HUES6 (cell line): ENCODE results near the gene FSTL4.

Experiments
- H3K27ac ChIP-seq: 2 replicates; pipeline ENCODE4 v1.7.0; 2013; ENCODE audit warnings: low read depth, mild to moderate bottlenecking, low read length, inconsistent platforms
- H3K27me3 ChIP-seq: 2 replicates; pipeline ENCODE4 v1.6.1; 2013; ENCODE audit warnings: low read length; ENCODE audit not compliant: control insufficient read depth, insufficient read depth
- H3K36me3 ChIP-seq: 2 replicates; pipeline ENCODE4 v1.6.1; 2013; ENCODE audit warnings: low read length; ENCODE audit not compliant: control insufficient read depth, insufficient read depth
- H3K4me1 ChIP-seq: 2 replicates; pipeline ENCODE4 v1.6.1; 2013; ENCODE audit warnings: low read length; ENCODE audit not compliant: control insufficient read depth, insufficient read depth
- H3K4me3 ChIP-seq: 2 replicates; pipeline ENCODE4 v1.5.1; 2013; ENCODE audit warnings: low read depth, low read length
- H3K9ac ChIP-seq: one replicate; pipeline ENCODE4 v1.6.1; 2013; ENCODE audit warnings: mild to moderate bottlenecking, low read length
- H3K9me3 ChIP-seq: 2 replicates; pipeline ENCODE4 v1.6.1; 2013; ENCODE audit warnings: low read depth, low read length; ENCODE audit not compliant: control insufficient read depth, insufficient read depth

Gene FSTL4

GRCh38 chr5:133326361-133326760 lies 286.0 kb downstream of the FSTL4 start:
- H3K9ac ChIP-seq: no peak overlapping the region
- H3K36me3 ChIP-seq: no peaks in the 10 kb centered on the region
- H3K27me3 ChIP-seq: peaks cover 4% of the 10 kb centered on the region; the same call in 1 of the 2 replicates
- H3K27ac ChIP-seq: no peak overlapping the region
- peaks cover 29% of the 10 kb centered on the region for H3K4me1 ChIP-seq
- no peaks in the 10 kb centered on the region for H3K9me3 ChIP-seq
- no peak overlapping the region for H3K4me3 ChIP-seq

- Histone ChIP-seq H3K9me3 (no peaks in the 10 kb centered on the region), H3K4me3 (no peak overlapping the region), H3K27ac (no peak overlapping the region), H3K36me3 (no peaks in the 10 kb centered on the region), H3K9ac (no peak overlapping the region), H3K4me1 (peaks cover 24% of the 10 kb centered on the region), H3K27me3 (peaks cover 4% of the 10 kb centered on the region; the same call in 1 of the 2 replicates)
These were observed 286.5 kb downstream of the FSTL4 start for GRCh38 chr5:133325864-133326263.

GRCh38 chr5:133324926-133325325 lies 287.4 kb downstream of the FSTL4 start:
- Histone ChIP-seq H3K4me1 (peaks cover 28% of the 10 kb centered on the region), H3K9me3 (no peaks in the 10 kb centered on the region), H3K36me3 (no peaks in the 10 kb centered on the region), H3K4me3 (no peak overlapping the region), H3K27me3 (peaks cover 4% of the 10 kb centered on the region; the same call in 1 of the 2 replicates), H3K9ac (no peak overlapping the region), H3K27ac (no peak overlapping the region)

- Histone ChIP-seq H3K36me3 (no peaks in the 10 kb centered on the region), H3K9me3 (no peaks in the 10 kb centered on the region), H3K9ac (no peak overlapping the region), H3K4me3 (no peak overlapping the region), H3K27me3 (peaks cover 4% of the 10 kb centered on the region; the same call in 1 of the 2 replicates), H3K4me1 (peaks cover 33% of the 10 kb centered on the region), H3K27ac (no peak overlapping the region)
These were observed 288.6 kb downstream of the FSTL4 start for GRCh38 chr5:133323494-133324457.

DNA sequence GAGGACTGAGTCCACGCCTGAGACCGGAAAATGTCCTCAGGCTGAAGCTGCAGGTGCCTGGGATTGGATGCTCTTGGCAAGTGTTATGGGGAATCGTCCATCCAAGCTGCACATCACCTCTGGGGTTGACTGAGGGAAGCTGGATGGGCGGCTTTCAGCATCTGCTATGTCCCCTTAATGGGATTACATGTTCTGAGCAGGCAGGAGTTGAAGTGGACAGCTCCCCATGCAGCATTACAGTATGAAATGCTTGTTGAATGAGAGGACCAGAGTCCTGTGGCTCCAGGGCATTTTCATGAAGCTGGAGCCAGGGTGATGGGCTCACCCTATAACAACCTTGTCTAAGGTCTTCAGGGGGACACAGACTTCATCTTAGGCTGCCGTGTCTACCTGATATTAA lies 289.6 kb downstream of the FSTL4 start:
- Histone ChIP-seq H3K9me3 (no peaks in the 10 kb centered on the region), H3K27me3 (peaks cover 4% of the 10 kb centered on the region; the same call in 1 of the 2 replicates), H3K36me3 (no peaks in the 10 kb centered on the region), H3K27ac (no peak overlapping the region), H3K9ac (no peak overlapping the region), H3K4me3 (no peak overlapping the region), H3K4me1 (peaks cover 22% of the 10 kb centered on the region)

DNA sequence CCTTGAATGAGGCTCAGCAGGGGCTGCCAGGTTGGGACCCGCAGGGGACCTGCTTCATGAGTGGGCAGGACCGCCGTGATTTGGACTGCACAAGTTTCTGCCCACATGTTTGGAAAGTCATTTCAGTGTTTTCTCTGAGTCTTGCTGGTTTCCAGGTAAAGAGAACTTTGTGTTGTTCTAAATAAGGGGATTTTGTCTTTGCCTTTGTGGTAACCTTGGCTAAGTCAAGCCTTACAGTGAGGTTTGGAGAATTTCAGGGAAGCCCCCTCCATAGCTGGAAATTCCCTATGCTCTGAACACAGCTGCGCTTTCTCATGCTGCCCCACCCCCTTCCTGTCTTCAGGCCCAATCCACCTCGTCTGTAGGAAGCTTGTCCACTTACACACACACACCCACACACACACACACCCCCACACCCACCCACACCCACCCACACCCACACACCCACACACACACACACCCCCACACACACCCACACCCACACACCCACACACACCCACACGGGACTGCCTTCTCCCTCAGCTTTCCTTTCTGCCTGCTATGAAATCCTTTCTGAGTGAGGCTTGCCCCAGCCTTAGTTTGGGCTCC lies 290.4 kb downstream of the FSTL4 start:
- Histone ChIP-seq H3K27me3 (peaks cover 3% of the 10 kb centered on the region; the same call in 1 of the 2 replicates), H3K4me3 (no peak overlapping the region), H3K9ac (no peak overlapping the region), H3K27ac (no peak overlapping the region), H3K36me3 (no peaks in the 10 kb centered on the region), H3K4me1 (peaks cover 20% of the 10 kb centered on the region), H3K9me3 (no peaks in the 10 kb centered on the region)

DNA sequence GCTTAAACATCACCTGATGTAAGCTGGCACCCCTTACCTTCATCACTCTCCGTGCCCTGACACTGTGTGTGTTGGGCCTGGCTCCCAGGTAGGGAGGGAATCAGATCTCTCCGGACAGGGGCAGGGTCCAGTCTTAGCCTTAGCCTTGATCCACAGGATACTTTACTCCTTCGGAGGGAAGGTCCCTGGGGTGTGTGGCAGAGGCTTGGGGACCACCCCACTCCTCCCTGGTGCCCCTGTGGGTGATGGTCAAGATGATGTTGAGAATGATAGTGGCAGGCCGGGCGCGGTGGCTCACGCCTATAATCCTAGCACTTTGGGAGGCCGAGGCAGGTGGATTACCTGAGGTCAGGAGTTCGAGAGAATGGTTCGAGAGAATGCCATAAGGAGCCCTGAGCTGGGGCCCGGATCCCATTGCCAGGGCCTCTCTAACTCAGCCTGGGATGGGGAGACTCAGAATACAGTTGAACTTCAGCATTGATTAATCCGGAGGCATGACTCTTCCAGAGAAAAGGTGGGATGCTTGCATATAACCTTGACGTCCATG lies 291.0 kb downstream of the FSTL4 start:
- no peaks in the 10 kb centered on the region for H3K27me3 ChIP-seq
- H3K27ac ChIP-seq: no peak overlapping the region
- H3K36me3 ChIP-seq: no peaks in the 10 kb centered on the region
- peaks cover 22% of the 10 kb centered on the region for H3K4me1 ChIP-seq
- H3K4me3 ChIP-seq: no peak overlapping the region
- no peak overlapping the region for H3K9ac ChIP-seq
- no peaks in the 10 kb centered on the region for H3K9me3 ChIP-seq

DNA sequence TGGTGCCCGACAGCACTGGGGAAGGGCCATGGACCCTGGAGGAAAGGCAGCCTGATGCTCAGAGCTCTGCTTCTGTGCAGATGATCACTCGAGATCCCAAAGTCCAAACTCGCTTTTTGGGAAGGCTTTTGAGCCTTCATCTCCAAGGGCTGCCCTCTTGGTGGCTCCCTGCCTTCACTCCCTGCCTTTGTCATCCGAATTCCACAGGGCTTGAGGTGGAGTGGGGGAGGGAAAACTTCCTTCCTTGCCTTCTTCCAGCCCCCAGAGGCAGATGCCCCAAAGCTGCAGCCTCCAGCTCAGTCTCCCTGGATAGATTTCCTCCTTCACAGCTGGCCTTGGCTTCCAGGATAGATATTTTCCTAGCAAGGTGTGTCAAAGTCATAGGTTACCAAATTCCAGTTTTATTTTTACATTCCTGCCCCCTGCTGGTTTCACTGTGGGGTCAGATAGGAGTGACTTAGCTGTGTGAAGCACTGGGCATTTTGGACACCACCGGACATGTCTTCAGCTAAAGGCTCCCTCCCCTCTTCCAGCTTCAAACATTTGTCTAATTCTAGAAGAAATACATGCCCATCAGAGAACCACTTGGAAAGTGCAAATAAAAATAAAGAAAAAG lies 292.3 kb downstream of the FSTL4 start:
- no peak overlapping the region for H3K4me3 ChIP-seq
- H3K27ac ChIP-seq: no peak overlapping the region
- no peaks in the 10 kb centered on the region for H3K9me3 ChIP-seq
- H3K27me3 ChIP-seq: no peaks in the 10 kb centered on the region
- H3K9ac ChIP-seq: no peak overlapping the region
- H3K4me1 ChIP-seq: peaks cover 22% of the 10 kb centered on the region
- H3K36me3 ChIP-seq: no peaks in the 10 kb centered on the region

DNA sequence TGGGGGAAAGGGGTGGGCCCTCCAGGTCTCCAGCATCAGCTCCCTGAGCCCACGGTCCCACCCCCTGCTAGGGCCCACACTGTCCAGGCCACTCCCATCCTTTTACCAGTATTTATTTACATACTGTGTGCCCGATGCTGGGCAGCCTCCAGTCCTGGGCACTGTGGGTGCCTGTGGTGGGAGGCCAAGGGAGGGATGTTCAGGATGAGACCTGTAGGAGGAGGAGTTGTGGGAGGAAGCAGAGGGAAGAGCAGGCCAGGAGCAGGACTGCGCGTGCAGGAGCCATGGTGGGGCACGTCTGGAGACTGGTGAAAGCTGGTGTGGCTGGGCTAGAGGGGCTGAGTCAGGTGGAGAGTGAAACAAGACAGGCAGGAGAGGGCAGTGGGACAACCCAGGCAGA lies 293.1 kb downstream of the FSTL4 start:
- H3K4me3 ChIP-seq: no peak overlapping the region
- no peaks in the 10 kb centered on the region for H3K9me3 ChIP-seq
- no peaks in the 10 kb centered on the region for H3K27me3 ChIP-seq
- H3K9ac ChIP-seq: no peak overlapping the region
- no peak overlapping the region for H3K27ac ChIP-seq
- no peaks in the 10 kb centered on the region for H3K36me3 ChIP-seq
- H3K4me1 ChIP-seq: peaks cover 22% of the 10 kb centered on the region

DNA sequence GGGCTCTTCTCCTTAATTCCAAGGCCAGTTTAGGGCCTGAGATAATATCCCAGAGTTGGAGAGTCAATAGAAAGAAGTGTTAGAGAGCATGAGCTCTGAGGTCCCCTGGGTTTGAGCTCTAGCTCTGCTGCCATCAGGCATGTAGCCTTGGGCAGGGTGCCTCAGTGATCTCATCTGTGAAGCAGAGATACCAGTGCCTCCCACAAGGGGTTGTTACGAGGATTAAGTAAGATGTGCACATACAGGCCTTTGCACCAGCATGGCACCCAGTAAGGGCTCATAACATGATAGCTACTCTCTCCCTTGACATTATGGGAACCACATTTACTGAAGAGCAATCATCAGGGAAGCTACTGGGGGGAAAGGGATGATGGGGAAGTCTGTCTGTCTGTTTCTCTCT lies 294.8 kb downstream of the FSTL4 start:
- H3K4me1 ChIP-seq: peaks cover 22% of the 10 kb centered on the region
- no peaks in the 10 kb centered on the region for H3K27me3 ChIP-seq
- no peak overlapping the region for H3K4me3 ChIP-seq
- no peaks in the 10 kb centered on the region for H3K9me3 ChIP-seq
- H3K27ac ChIP-seq: no peak overlapping the region
- no peaks in the 10 kb centered on the region for H3K36me3 ChIP-seq
- H3K9ac ChIP-seq: no peak overlapping the region
